Astrocyte (in vitro differentiated cells and primary cell): Measurements from ENCODE around the gene ZSCAN1. TPM values are rescaled to one million over a fixed set of nuclear protein-coding genes. Genes with fewer than 3 reads are reported as not detected.

Experiments
- DNase-seq: peaks from one replicate; pipeline ENCODE4 v3.0.0-alpha.2; 2010; ENCODE audit warnings: low read depth
- FAIRE-seq: peaks from 2 replicates; lab custom pipeline; 2011; peaks lifted over from hg19 to GRCh38; lab: Jason Lieb, UNC
- H2AFZ ChIP-seq: 2 replicates; pipeline ENCODE4 v1.6.0; 2012; ENCODE audit warnings: low read depth, low read length, inconsistent platforms
- H3K27ac ChIP-seq: 2 replicates; pipeline ENCODE4 v1.5.1; 2011; ENCODE audit warnings: low read depth, low read length, inconsistent platforms
- H3K27me3 ChIP-seq: 2 replicates; pipeline ENCODE4 v1.6.0; 2011; ENCODE audit warnings: low read length, inconsistent platforms; ENCODE audit not compliant: insufficient read depth
- H3K36me3 ChIP-seq: 2 replicates; pipeline ENCODE4 v1.5.1; 2011; ENCODE audit warnings: low read length, inconsistent platforms; ENCODE audit not compliant: insufficient read depth
- H3K4me1 ChIP-seq: 2 replicates; pipeline ENCODE4 v1.5.1; 2011; ENCODE audit warnings: low read length, inconsistent platforms; ENCODE audit not compliant: insufficient read depth
- H3K4me2 ChIP-seq: 2 replicates; pipeline ENCODE4 v1.6.0; 2012; ENCODE audit warnings: low read length, inconsistent platforms
- H3K4me3 ChIP-seq: 2 replicates; pipeline ENCODE4 v1.5.1; 2011; ENCODE audit warnings: low read depth, mild to moderate bottlenecking, low read length, inconsistent platforms; ENCODE audit not compliant: insufficient read depth
- H3K79me2 ChIP-seq: 2 replicates; pipeline ENCODE4 v1.6.0; 2012; ENCODE audit warnings: mild to moderate bottlenecking, low read length, inconsistent platforms; ENCODE audit not compliant: insufficient read depth
- H3K9ac ChIP-seq: 2 replicates; pipeline ENCODE4 v1.6.0; 2012; ENCODE audit warnings: mild to moderate bottlenecking, low read length, inconsistent platforms
- H3K9me3 ChIP-seq: 2 replicates; pipeline ENCODE4 v1.5.1; 2012; ENCODE audit warnings: low read depth, mild to moderate bottlenecking, low read length, inconsistent platforms; ENCODE audit not compliant: insufficient read depth
- H4K20me1 ChIP-seq: 2 replicates; pipeline ENCODE4 v1.6.0; 2012; ENCODE audit warnings: low read length, inconsistent platforms; ENCODE audit not compliant: insufficient read depth
- H3K27ac Mint-ChIP-seq: one replicate; pipeline ENCODE4 v1.8.0; 2021; ENCODE audit warnings: mild to moderate bottlenecking, mixed read lengths; ENCODE audit not compliant: unreplicated experiment
- H3K27me3 Mint-ChIP-seq: one replicate; pipeline ENCODE4 v1.8.0; 2021; ENCODE audit warnings: low read depth, mixed read lengths; ENCODE audit not compliant: unreplicated experiment
- H3K36me3 Mint-ChIP-seq: one replicate; pipeline ENCODE4 v1.8.0; 2021; ENCODE audit warnings: low read depth, mixed read lengths; ENCODE audit not compliant: unreplicated experiment
- H3K4me1 Mint-ChIP-seq: one replicate; pipeline ENCODE4 v1.8.0; 2021; ENCODE audit warnings: low read depth, mixed read lengths; ENCODE audit not compliant: unreplicated experiment
- H3K4me3 Mint-ChIP-seq: one replicate; pipeline ENCODE4 v1.8.0; 2021; ENCODE audit warnings: mild to moderate bottlenecking, moderate library complexity, mixed read lengths; ENCODE audit not compliant: unreplicated experiment
- H3K9me3 Mint-ChIP-seq: one replicate; pipeline ENCODE4 v1.8.0; 2021; ENCODE audit warnings: mild to moderate bottlenecking, mixed read lengths; ENCODE audit not compliant: unreplicated experiment
- CTCF ChIP-seq: IDR thresholded peaks from 2 replicates; pipeline ENCODE4 v1.5.1; 2011; ENCODE audit warnings: low read depth, mild to moderate bottlenecking, inconsistent platforms, low read length, moderate library complexity; ENCODE audit not compliant: insufficient read depth
- EZH2 ChIP-seq: IDR thresholded peaks from 2 replicates; pipeline ENCODE4 v1.6.1; 2012; ENCODE audit warnings: mild to moderate bottlenecking, low read length, inconsistent platforms; ENCODE audit not compliant: insufficient read depth
- total RNA-seq: library from RNA; stranded (reverse); gene quantifications from 2 replicates; pipeline ENCODE4 v1.2.1, GENCODE V29; 2021

ZSCAN1 gene
- total RNA-seq, 1 donor from 2014 or later, result not detected

DNA sequence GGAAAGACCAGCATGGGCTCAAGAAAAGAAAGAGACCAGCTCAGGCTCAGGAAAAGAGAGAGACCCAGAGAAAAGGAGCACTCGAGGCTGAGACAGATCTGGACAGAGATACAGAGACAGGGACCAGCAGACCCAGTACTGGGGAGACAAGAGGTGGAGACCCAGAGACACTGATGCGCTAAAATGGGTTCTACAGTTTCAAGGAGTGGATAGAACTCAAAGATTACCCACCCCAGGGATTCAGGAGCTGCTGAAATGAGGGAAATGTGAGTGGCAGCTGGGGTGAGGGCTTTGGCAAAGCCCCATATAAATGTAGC is 64.8 kb downstream of the ZSCAN1 start:
- DNase-seq (no peak), FAIRE-seq (no peak)
- peaks cover 51% of the 10 kb centered on the region for H3K9me3 Mint-ChIP-seq
- H3K4me3 Mint-ChIP-seq, result peak overlapping the region; percentile 93
- no peaks in the 10 kb centered on the region for H3K27me3 Mint-ChIP-seq
- Histone ChIP-seq H3K4me2 (peak overlapping the region; percentile 92), H3K36me3 (no peaks in the 10 kb centered on the region), H3K9ac (peak overlapping the region; percentile 95), H3K27me3 (no peaks in the 10 kb centered on the region), H4K20me1 (no peaks in the 10 kb centered on the region), H3K4me1 (peaks cover 7% of the 10 kb centered on the region), H3K9me3 (peaks cover 31% of the 10 kb centered on the region), H3K79me2 (peaks cover 7% of the 10 kb centered on the region), H3K4me3 (peak overlapping the region; percentile 86), H2AFZ (peak overlapping the region; percentile 88), H3K27ac (peak overlapping the region; percentile 98)
- peaks cover 14% of the 10 kb centered on the region for H3K36me3 Mint-ChIP-seq
- TF ChIP-seq CTCF (no peak), EZH2 (no peak)
- peak overlapping the region; percentile 100 for H3K27ac Mint-ChIP-seq
- no peaks in the 10 kb centered on the region for H3K4me1 Mint-ChIP-seq

Other genes starting within 250 kb of the ZSCAN1 start
- 7.2 and 9.6 TPM in 2 replicates for gene ZNF552, start 219.1 kb upstream of the ZSCAN1 start, total RNA-seq
- 15.2 and 17.9 TPM in 2 replicates for gene ZNF587B, start 203.7 kb upstream of the ZSCAN1 start, total RNA-seq
- 36.7 and 37.4 TPM in 2 replicates for gene ZNF587, start 184.2 kb upstream of the ZSCAN1 start, total RNA-seq
- gene ZNF814, start 145.0 kb upstream of the ZSCAN1 start, total RNA-seq, result 31.6 and 34.7 TPM in 2 replicates
- gene ZNF417, start 117.4 kb upstream of the ZSCAN1 start, total RNA-seq, result 16.2 and 17.2 TPM in 2 replicates
- gene ZNF418, start 98.6 kb upstream of the ZSCAN1 start, total RNA-seq, result 5.5 and 10.4 TPM in 2 replicates
- 7.1 and 7.3 TPM in 2 replicates for gene ZNF256, start 86.3 kb upstream of the ZSCAN1 start, total RNA-seq
- gene C19orf18, start 59.5 kb upstream of the ZSCAN1 start, total RNA-seq, result 0.66 and 1.5 TPM in 2 replicates
- gene ZNF606, start 31.2 kb upstream of the ZSCAN1 start, total RNA-seq, result 13.5 and 14.3 TPM in 2 replicates
- 1.5 and 1.7 TPM in 2 replicates for gene ZNF135, start 25.3 kb downstream of the ZSCAN1 start, total RNA-seq
- gene ZSCAN18, start 64.2 kb downstream of the ZSCAN1 start, total RNA-seq, result 28.6 and 31.8 TPM in 2 replicates
- 10.8 and 11.1 TPM in 2 replicates for gene ZNF329, start 116.8 kb downstream of the ZSCAN1 start, total RNA-seq
- 38.5 and 39.0 TPM in 2 replicates for gene ZNF274, start 149.0 kb downstream of the ZSCAN1 start, total RNA-seq
- 23.4 and 23.7 TPM in 2 replicates for gene ZNF544, start 194.9 kb downstream of the ZSCAN1 start, total RNA-seq
- gene ZNF8, start 244.9 kb downstream of the ZSCAN1 start, total RNA-seq, result 10.0 and 10.4 TPM in 2 replicates